ENCODE results near the gene RAB43.

RAB43 gene

DNA sequence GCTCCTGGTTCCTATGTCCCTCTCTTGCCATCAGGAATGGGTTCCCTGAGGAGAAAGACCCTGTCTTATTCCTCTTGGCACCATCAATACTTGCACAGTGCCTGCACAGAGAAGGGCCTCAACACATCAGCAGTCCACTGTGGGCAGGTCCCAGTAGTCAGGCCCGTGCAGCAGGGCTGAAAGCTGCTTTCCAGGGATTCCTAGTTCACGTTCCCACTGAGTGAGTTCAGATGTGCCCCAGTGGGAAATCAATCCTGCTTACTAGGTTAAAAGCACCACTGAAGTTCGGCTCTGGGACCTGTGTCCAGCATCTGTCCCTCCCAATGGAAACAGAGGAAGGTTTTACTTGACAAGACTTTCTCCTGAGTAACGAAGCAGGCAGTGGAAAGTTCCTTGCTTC, 15.7 kb downstream of the RAB43 start:
- TF ChIP-seq, protein P1, sequence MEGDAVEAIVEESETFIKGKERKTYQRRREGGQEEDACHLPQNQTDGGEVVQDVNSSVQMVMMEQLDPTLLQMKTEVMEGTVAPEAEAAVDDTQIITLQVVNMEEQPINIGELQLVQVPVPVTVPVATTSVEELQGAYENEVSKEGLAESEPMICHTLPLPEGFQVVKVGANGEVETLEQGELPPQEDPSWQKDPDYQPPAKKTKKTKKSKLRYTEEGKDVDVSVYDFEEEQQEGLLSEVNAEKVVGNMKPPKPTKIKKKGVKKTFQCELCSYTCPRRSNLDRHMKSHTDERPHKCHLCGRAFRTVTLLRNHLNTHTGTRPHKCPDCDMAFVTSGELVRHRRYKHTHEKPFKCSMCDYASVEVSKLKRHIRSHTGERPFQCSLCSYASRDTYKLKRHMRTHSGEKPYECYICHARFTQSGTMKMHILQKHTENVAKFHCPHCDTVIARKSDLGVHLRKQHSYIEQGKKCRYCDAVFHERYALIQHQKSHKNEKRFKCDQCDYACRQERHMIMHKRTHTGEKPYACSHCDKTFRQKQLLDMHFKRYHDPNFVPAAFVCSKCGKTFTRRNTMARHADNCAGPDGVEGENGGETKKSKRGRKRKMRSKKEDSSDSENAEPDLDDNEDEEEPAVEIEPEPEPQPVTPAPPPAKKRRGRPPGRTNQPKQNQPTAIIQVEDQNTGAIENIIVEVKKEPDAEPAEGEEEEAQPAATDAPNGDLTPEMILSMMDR (IDR thresholded peaks at IDR 0.05): no peak

DNA sequence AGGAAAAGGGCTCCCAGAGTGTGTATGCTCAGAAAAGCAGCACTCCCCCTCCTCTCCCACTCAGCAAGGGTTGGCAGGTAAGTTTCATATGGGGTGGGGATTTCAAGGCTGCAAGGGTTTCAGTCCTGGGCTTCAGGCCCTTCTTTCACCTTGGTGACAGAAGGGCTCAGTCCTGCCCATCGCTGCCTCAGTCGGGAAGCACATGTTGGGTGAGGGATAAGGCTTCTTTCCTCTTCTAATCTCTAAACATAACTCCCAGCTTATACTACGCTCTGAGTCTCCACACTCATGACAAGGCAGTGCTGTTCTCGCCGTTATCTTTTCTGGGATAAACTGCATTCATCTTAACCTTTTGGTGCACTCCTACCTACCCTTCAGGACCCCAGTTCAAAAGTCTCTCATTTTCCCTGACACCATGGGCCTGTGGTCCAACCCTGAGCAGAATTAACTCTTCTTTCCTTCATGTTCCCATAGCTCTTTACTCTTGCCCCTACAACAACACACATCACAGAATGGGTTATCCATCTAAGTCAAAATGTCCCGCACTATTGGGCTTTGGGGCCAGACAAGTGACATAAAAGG, 17.0 kb downstream of the RAB43 start:
- TF ChIP-seq, protein P1 (IDR thresholded peaks at IDR 0.05): no peak

DNA sequence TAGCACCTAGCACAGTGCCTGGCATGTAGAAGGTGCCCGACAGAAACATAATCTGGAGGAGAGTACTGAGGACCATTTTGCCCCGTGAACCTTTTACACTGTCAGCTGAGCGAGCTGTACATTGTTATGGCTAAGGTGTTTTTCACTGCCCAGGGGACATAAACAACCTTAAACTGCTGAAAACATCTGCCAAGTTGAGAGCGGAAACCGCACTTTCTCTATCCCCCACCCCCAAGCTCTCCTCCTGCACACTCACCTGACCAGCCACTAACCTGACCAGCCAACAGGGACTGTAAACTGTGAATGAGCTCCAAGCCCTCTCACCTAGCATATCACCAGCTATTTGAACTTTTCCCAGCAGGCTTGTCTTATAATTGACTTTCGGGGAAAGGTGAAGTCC, 17.6 kb downstream of the RAB43 start:
- TF ChIP-seq, protein P1 (IDR thresholded peaks at IDR 0.05): no peak

DNA sequence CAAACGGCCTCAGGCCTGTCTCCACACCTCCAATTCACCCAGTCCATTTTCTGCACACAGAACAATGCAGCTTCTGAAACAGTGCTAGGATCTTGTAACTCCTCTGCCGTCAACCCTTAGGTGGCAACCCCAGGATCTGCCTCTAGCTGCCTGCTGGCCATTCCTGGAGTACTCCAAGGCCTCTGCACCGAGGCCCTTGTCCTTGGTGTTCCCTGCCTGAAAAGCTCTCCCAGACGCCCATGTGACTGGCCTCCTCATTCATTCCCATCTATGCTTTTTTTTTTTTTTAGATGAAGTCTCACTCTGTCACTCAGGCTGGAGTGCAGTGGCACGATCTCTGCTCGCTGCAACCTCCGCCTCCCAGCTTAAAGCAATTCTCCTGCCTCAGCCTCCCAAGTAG, 18.3 kb downstream of the RAB43 start:
- TF ChIP-seq, protein P1 (IDR thresholded peaks at IDR 0.05): no peak

DNA sequence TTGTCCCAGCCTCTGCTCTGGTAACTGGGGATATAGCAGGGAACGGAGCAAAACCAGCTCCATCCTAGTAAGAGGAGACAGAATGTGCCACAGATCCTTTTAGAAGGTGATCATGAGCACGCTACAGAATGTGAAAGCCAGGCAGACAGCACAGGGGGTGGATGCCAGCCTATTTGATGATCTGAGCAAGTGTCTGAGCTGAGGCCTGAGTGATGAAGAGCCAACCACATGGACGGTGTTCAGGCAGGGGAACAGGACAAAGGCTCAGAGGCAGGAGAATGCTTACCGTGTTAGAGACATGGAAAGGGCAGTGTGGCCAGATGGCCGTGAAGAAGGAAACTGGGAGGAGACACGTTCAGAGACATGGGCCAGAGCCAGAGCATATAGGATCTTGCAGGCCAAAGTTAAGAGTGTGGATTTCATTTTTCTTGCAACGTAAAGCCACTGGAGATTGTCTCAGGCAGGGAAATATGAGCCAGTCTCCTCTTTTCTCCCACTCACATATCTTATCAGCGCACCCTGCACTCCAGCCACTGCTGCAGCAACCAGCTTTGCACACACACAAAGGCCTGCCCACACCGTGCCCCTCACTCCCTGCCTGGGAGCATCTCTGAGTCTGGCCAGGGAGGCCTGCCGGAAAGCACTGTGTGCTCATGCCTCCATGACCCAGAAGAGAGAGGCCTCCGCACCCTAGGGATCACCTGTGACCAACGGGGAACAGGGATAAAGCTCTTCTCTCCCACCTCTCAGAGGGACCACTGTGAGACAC, 20.1 kb downstream of the RAB43 start:
- TF ChIP-seq, protein P1 (IDR thresholded peaks at IDR 0.05): no peak

DNA sequence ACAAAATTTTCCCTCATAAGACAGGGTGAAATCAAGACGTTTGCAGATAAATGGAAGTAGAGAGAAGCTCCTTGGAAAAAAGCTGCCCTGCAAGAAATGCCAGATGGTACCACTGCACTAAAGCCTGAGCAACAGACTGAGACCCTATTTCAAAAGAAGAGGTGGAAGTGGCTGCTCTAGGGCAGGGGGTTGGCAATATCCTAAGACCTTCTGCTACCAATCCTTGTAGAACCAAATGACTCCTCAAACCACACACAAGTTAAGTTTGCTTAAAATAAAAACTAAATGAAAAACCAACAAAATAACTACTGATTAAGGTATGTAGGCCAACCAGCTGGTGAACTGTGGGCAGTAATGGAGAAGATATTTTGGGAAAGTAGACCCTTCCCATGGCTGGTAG, 21.3 kb downstream of the RAB43 start:
- TF ChIP-seq, protein P1 (IDR thresholded peaks at IDR 0.05): no peak

DNA sequence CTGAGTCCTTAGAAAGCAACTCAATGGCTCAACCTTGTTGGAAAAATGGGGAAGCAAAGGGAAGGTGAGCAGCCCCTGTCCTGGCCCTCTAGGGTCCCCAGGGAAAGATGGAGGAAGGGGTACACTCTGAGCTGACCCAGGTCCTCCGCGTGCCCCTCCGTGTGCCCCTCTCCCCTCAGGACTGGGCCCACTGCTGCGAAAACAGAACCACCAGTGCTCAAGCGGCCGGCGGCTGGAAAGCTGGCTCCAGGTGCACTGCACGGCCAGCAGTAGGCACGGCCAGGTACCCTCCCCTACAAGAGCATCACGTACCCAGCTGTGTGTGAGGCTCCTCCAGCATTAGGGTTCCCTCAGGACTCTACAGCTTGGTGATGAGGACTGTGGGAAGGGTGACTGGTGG, 26.3 kb downstream of the RAB43 start:
- TF ChIP-seq, protein P1 (IDR thresholded peaks at IDR 0.05): no peak

Measured in LNCAP (cell line).